H54 (cell line): ENCODE measurements around the gene PTH2.
"Not testable (repeated sequence)": the region's sequence is repeated elsewhere in the genome, so short reads cannot be mapped to it uniquely, and the experiment has no call there.

Source experiments
- DNase-seq: peaks from one replicate; pipeline ENCODE4 v3.0.0; 2011; ENCODE audit warnings: low spot score, mixed read lengths; ENCODE audit not compliant: insufficient read length
- FAIRE-seq: peaks from 3 replicates; lab custom pipeline; 2011; peaks lifted over from hg19 to GRCh38; lab: Jason Lieb, UNC
- POLR2A ChIP-seq: IDR thresholded peaks from 2 replicates; pipeline ENCODE4 v1.6.1; 2011; ENCODE audit warnings: low read depth, mild to moderate bottlenecking, low read length

The PTH2 gene

DNA sequence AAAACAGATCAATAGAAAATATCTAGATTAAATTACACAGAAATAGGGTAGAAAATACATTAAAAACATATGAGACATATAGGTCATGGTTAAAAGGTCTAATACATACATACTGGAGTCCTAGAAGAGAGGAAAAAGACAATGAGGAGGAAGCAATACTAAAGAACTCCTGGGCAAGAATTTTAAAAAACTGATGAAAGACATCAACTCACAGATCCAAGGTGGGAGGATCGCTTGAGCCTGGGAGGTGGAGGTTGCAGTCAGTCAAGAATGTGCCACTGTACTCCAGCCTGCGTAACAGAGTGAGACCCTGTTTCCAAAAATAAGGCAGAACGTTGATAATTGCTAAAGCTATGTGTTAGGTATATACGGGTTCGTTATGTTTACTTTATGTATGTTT, 40.6 kb downstream of the PTH2 start:
- FAIRE-seq = no peak
- TF ChIP-seq POLR2A = no peak
- no peak for DNase-seq

DNA sequence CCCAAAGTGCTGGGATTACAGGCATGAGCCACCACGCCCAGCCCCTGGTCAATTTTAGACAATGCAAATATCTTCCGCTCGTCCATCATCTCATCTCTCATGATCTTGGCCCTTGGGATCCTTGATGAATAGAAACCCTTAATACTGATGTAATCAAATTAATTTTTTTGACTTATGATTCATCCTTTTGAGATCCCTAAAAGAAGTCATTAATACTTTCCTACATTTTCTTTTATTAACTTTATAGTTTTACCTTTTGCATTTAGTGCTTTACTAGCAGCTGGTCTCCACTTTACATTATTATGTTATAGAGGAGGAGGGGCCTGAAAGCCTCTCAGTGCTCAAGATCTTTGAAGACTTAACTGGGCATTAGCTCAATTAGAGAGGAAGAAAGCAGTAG, 42.9 kb downstream of the PTH2 start:
- DNase-seq = no peak
- no peak for FAIRE-seq
- no peak for TF ChIP-seq POLR2A

- no peak for FAIRE-seq
- TF ChIP-seq POLR2A = no peak
- no peak for DNase-seq
Measured at GRCh38 chr19:49378512-49378911, 44.7 kb downstream of the PTH2 start.

GRCh38 chr19:49374665-49375434, 48.4 kb downstream of the PTH2 start:
- FAIRE-seq (no peak), DNase-seq (no peak)
- no peak for TF ChIP-seq POLR2A

GRCh38 chr19:49373174-49373573, 50.1 kb downstream of the PTH2 start:
- not testable (repeated sequence) for FAIRE-seq, DNase-seq
